Measurements from ENCODE around the gene ZNF385D.

The ZNF385D gene

GRCh38 chr3:21750831-21751391 is at the start of gene ZNF385D:
Gene ZNF385D, minus strand, starts transcription at chr3:21751210. Its CDS starts 294 bp downstream, at chr3:21750916.
- intact Hi-C loops (cut with micrococcal nuclease), result no loop called here
- no peak within 1 kb of the TSS for H3K4me3 Mint-ChIP-seq
- no peaks in the 10 kb centered on the region for H3K4me1 Mint-ChIP-seq (ENCODE audit: low read depth)
- H3K27ac Mint-ChIP-seq, result no peak within 1 kb of the TSS
- H3K9me3 Mint-ChIP-seq, result no peaks in the 10 kb centered on the region
- no peaks in the 10 kb centered on the region for H3K36me3 Mint-ChIP-seq (ENCODE audit: low read depth)
- H3K27me3 Mint-ChIP-seq, result peaks cover 13% of the 10 kb centered on the region

- no peaks in the 10 kb centered on the region for H3K36me3 Mint-ChIP-seq (ENCODE audit: low read depth)
- H3K27me3 Mint-ChIP-seq, result no peaks in the 10 kb centered on the region
- H3K4me3 Mint-ChIP-seq, result no peak overlapping the region
- H3K27ac Mint-ChIP-seq, result no peak overlapping the region
- intact Hi-C loops (cut with micrococcal nuclease), result no loop called here
- H3K9me3 Mint-ChIP-seq, result peaks cover 33% of the 10 kb centered on the region
- no peaks in the 10 kb centered on the region for H3K4me1 Mint-ChIP-seq (ENCODE audit: low read depth)
Observed at GRCh38 chr3:21798356-21799088, 47.5 kb upstream of the ZNF385D start.

- intact Hi-C loops (cut with micrococcal nuclease), result no loop called here
- no peaks in the 10 kb centered on the region for H3K27me3 Mint-ChIP-seq
- no peaks in the 10 kb centered on the region for H3K4me1 Mint-ChIP-seq (ENCODE audit: low read depth)
- no peak overlapping the region for H3K27ac Mint-ChIP-seq
- H3K36me3 Mint-ChIP-seq (ENCODE audit: low read depth), result no peaks in the 10 kb centered on the region
- H3K9me3 Mint-ChIP-seq, result peaks cover 22% of the 10 kb centered on the region
- no peak overlapping the region for H3K4me3 Mint-ChIP-seq
Observed at GRCh38 chr3:21795921-21796320, 44.9 kb upstream of the ZNF385D start.

- Mint-ChIP-seq H3K4me3 (no peak overlapping the region), H3K9me3 (peaks cover 18% of the 10 kb centered on the region), H3K36me3 (ENCODE audit: low read depth) (no peaks in the 10 kb centered on the region), H3K4me1 (ENCODE audit: low read depth) (no peaks in the 10 kb centered on the region), H3K27me3 (no peaks in the 10 kb centered on the region), H3K27ac (no peak overlapping the region)
- intact Hi-C loops (cut with micrococcal nuclease), result no loop called here
Observed at GRCh38 chr3:21795152-21795837, 44.3 kb upstream of the ZNF385D start.

GRCh38 chr3:21794291-21794690 is 43.3 kb upstream of the ZNF385D start:
- H3K27ac Mint-ChIP-seq, result no peak overlapping the region
- intact Hi-C loops (cut with micrococcal nuclease), result no loop called here
- H3K27me3 Mint-ChIP-seq, result no peaks in the 10 kb centered on the region
- no peak overlapping the region for H3K4me3 Mint-ChIP-seq
- H3K4me1 Mint-ChIP-seq (ENCODE audit: low read depth), result no peaks in the 10 kb centered on the region
- H3K36me3 Mint-ChIP-seq (ENCODE audit: low read depth), result no peaks in the 10 kb centered on the region
- H3K9me3 Mint-ChIP-seq, result peaks cover 16% of the 10 kb centered on the region

GRCh38 chr3:21792176-21792575 is 41.2 kb upstream of the ZNF385D start:
- Mint-ChIP-seq H3K27me3 (no peaks in the 10 kb centered on the region), H3K4me3 (no peak overlapping the region), H3K4me1 (ENCODE audit: low read depth) (no peaks in the 10 kb centered on the region), H3K36me3 (ENCODE audit: low read depth) (no peaks in the 10 kb centered on the region), H3K27ac (no peak overlapping the region), H3K9me3 (peaks cover 7% of the 10 kb centered on the region)
- intact Hi-C loops (cut with micrococcal nuclease), result no loop called here

- Mint-ChIP-seq H3K27me3 (no peaks in the 10 kb centered on the region), H3K9me3 (peaks cover 12% of the 10 kb centered on the region), H3K36me3 (ENCODE audit: low read depth) (no peaks in the 10 kb centered on the region), H3K4me1 (ENCODE audit: low read depth) (no peaks in the 10 kb centered on the region), H3K27ac (no peak overlapping the region), H3K4me3 (no peak overlapping the region)
- intact Hi-C loops (cut with micrococcal nuclease), result no loop called here
Observed at GRCh38 chr3:21791356-21791755, 40.3 kb upstream of the ZNF385D start.

GRCh38 chr3:21790466-21790865 is 39.5 kb upstream of the ZNF385D start:
- Mint-ChIP-seq H3K36me3 (ENCODE audit: low read depth) (no peaks in the 10 kb centered on the region), H3K9me3 (peaks cover 12% of the 10 kb centered on the region), H3K27ac (no peak overlapping the region), H3K4me3 (no peak overlapping the region), H3K4me1 (ENCODE audit: low read depth) (no peaks in the 10 kb centered on the region), H3K27me3 (no peaks in the 10 kb centered on the region)
- intact Hi-C loops (cut with micrococcal nuclease), result no loop called here

GRCh38 chr3:21789730-21790129 is 38.7 kb upstream of the ZNF385D start:
- Mint-ChIP-seq H3K4me1 (ENCODE audit: low read depth) (no peaks in the 10 kb centered on the region), H3K27me3 (no peaks in the 10 kb centered on the region), H3K27ac (no peak overlapping the region), H3K4me3 (no peak overlapping the region), H3K9me3 (peaks cover 12% of the 10 kb centered on the region), H3K36me3 (ENCODE audit: low read depth) (no peaks in the 10 kb centered on the region)
- intact Hi-C loops (cut with micrococcal nuclease), result no loop called here

GRCh38 chr3:21786438-21786797 is 35.4 kb upstream of the ZNF385D start:
- Mint-ChIP-seq H3K27ac (no peak overlapping the region), H3K27me3 (no peaks in the 10 kb centered on the region), H3K36me3 (ENCODE audit: low read depth) (no peaks in the 10 kb centered on the region), H3K4me1 (ENCODE audit: low read depth) (no peaks in the 10 kb centered on the region), H3K4me3 (no peak overlapping the region), H3K9me3 (peaks cover 12% of the 10 kb centered on the region)
- intact Hi-C loops (cut with micrococcal nuclease), result no loop called here

GRCh38 chr3:21785765-21786437 is 34.9 kb upstream of the ZNF385D start:
- Mint-ChIP-seq H3K4me3 (no peak overlapping the region), H3K4me1 (ENCODE audit: low read depth) (no peaks in the 10 kb centered on the region), H3K9me3 (peaks cover 12% of the 10 kb centered on the region), H3K36me3 (ENCODE audit: low read depth) (no peaks in the 10 kb centered on the region), H3K27me3 (no peaks in the 10 kb centered on the region), H3K27ac (no peak overlapping the region)
- intact Hi-C loops (cut with micrococcal nuclease), result no loop called here

GRCh38 chr3:21783839-21784238 is 32.8 kb upstream of the ZNF385D start:
- Mint-ChIP-seq H3K27ac (no peak overlapping the region), H3K27me3 (no peaks in the 10 kb centered on the region), H3K9me3 (peaks cover 12% of the 10 kb centered on the region), H3K4me1 (ENCODE audit: low read depth) (no peaks in the 10 kb centered on the region), H3K4me3 (no peak overlapping the region), H3K36me3 (ENCODE audit: low read depth) (no peaks in the 10 kb centered on the region)
- intact Hi-C loops (cut with micrococcal nuclease), result no loop called here

GRCh38 chr3:21781355-21781754 is 30.3 kb upstream of the ZNF385D start:
- no peak overlapping the region for H3K4me3 Mint-ChIP-seq
- H3K4me1 Mint-ChIP-seq (ENCODE audit: low read depth), result no peaks in the 10 kb centered on the region
- intact Hi-C loops (cut with micrococcal nuclease), result no loop called here
- H3K9me3 Mint-ChIP-seq, result peaks cover 11% of the 10 kb centered on the region
- H3K36me3 Mint-ChIP-seq (ENCODE audit: low read depth), result no peaks in the 10 kb centered on the region
- H3K27ac Mint-ChIP-seq, result no peak overlapping the region
- no peaks in the 10 kb centered on the region for H3K27me3 Mint-ChIP-seq

GRCh38 chr3:21779909-21780308 is 28.9 kb upstream of the ZNF385D start:
- Mint-ChIP-seq H3K4me3 (no peak overlapping the region), H3K27me3 (no peaks in the 10 kb centered on the region), H3K36me3 (ENCODE audit: low read depth) (no peaks in the 10 kb centered on the region), H3K27ac (no peak overlapping the region), H3K4me1 (ENCODE audit: low read depth) (no peaks in the 10 kb centered on the region), H3K9me3 (peaks cover 11% of the 10 kb centered on the region)
- intact Hi-C loops (cut with micrococcal nuclease), result no loop called here

All from dendritic cell treated with granulocyte-macrophage colony-stimulating factor and Interleukin-4, amounts not matched to agents 40 ng/mL and 50 ng/mL, for 4 days (primary cell).